Activated T-helper 17 cell treated with anti-CD3 and anti-CD28 coated beads, Interleukin-2, amount 50 U/mL, for 72 hours (primary cell): ENCODE data around the gene TRAT1. TPM values are rescaled to one million over a fixed set of nuclear protein-coding genes. Genes with fewer than 3 reads are reported as not detected.
"Not testable (repeated sequence)": the region's sequence is repeated elsewhere in the genome, so short reads cannot be mapped to it uniquely, and the experiment has no call there.

ENCODE experiments used
- ATAC-seq: fragments of 150-1000 bp; cut with Tn5 transposase; replicated peaks from 2 replicates; pipeline ENCODE4 v1.10.0; 2021; ENCODE audit warnings: mild to moderate bottlenecking, moderate library complexity
- H3K27ac Mint-ChIP-seq: one replicate; pipeline ENCODE4 v1.8.0; 2022; ENCODE audit warnings: mixed read lengths
- H3K27me3 Mint-ChIP-seq: one replicate; pipeline ENCODE4 v1.8.0; 2022; ENCODE audit warnings: mixed read lengths
- H3K36me3 Mint-ChIP-seq: one replicate; pipeline ENCODE4 v1.8.0; 2022; ENCODE audit warnings: low read depth, mild to moderate bottlenecking, mixed read lengths
- H3K4me1 Mint-ChIP-seq: one replicate; pipeline ENCODE4 v1.8.0; 2022; ENCODE audit warnings: mixed read lengths
- H3K4me3 Mint-ChIP-seq: one replicate; pipeline ENCODE4 v1.8.0; 2022; ENCODE audit warnings: mild to moderate bottlenecking, mixed read lengths
- H3K9me3 Mint-ChIP-seq: one replicate; pipeline ENCODE4 v1.8.0; 2022; ENCODE audit warnings: mixed read lengths
- total RNA-seq, 2 donors: library from RNA; stranded (reverse); gene quantifications; one replicate each; pipeline ENCODE4 v1.2.3, GENCODE V29; 2022

Gene TRAT1
- 10 to 100 TPM; 33.0 to 56.7 TPM for total RNA-seq

DNA sequence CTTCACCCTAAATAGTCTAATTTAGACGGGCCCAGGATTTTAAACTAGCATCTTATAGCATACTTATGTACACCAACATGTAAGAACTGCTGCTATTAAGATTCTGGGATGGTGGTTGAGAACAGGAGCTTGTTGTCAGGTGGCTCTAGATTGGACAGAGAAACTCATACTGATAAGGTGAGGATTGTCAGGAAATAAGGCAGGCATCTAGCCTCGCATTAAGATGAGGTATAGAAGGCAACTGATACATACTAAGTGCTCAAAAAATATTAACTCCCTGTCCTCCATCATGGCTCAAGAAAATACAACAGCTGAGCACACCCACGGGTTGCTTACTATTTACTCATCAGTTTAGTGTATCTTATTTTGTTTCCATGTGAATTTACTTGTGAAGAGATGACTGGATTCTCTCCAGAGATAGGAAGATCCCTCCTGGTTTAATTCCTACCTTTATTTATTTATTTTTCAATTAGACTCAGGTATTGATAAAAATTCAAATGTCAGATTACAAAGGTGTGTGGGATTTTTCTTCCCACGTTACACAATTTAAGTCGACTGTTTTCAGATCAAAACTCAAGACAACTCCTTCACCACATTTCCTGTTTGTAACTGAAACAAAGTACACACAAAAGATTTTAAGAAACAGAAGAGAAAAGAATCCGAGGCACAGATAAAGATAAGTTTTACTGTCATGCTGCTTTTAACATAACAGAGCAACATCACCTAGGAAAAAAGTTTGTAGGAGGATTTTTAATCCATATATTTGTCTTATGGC lies at the start of gene TRAT1:
TSS of gene TRAT1 (plus strand) at position 664 of the 775 bp plus-strand sequence. CDS start 142 bp downstream, outside the sequence.
- peak; percentile 42 for ATAC-seq
- no peaks in the 10 kb centered on the region for H3K27me3 Mint-ChIP-seq
- peak within 1 kb of the TSS; percentile 98 for H3K27ac Mint-ChIP-seq
- peaks cover 30% of the 10 kb centered on the region for H3K4me1 Mint-ChIP-seq
- no peaks in the 10 kb centered on the region for H3K9me3 Mint-ChIP-seq
- peaks cover 29% of the 10 kb centered on the region for H3K36me3 Mint-ChIP-seq
- peak within 1 kb of the TSS; percentile 91 for H3K4me3 Mint-ChIP-seq

- Mint-ChIP-seq H3K36me3 (no peaks in the 10 kb centered on the region), H3K4me1 (peaks cover 16% of the 10 kb centered on the region), H3K27me3 (no peaks in the 10 kb centered on the region), H3K9me3 (peaks cover 4% of the 10 kb centered on the region), H3K27ac (no peak overlapping the region), H3K4me3 (no peak overlapping the region)
- no peak for ATAC-seq
Observed at GRCh38 chr3:108775649-108776048, 46.9 kb upstream of the TRAT1 start.

DNA sequence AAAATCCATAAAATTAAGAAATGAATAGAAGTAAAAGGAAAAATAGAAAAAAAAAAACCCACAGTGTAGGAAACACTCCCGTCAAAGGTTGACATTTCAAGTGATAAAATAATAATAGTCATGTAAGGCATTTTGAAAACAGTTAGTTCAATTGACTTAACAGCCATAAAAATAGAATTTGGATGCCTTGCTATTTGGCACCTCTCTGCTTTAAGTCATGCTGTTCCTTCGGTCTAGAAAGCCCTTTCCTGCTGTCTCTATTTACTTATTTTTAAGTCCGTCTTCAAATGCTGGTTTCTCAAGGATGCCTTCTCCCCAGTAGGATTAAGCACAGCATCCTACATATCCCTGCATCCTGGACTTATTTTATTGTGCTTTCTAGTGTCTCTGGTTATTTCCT lies 43.1 kb upstream of the TRAT1 start:
- Mint-ChIP-seq H3K9me3 (peaks cover 4% of the 10 kb centered on the region), H3K4me3 (no peak overlapping the region), H3K4me1 (peaks cover 16% of the 10 kb centered on the region), H3K27me3 (no peaks in the 10 kb centered on the region), H3K27ac (no peak overlapping the region), H3K36me3 (no peaks in the 10 kb centered on the region)
- ATAC-seq = no peak

- ATAC-seq = peak; percentile 28
- Mint-ChIP-seq H3K27me3 (no peaks in the 10 kb centered on the region), H3K27ac (no peak overlapping the region), H3K9me3 (peaks cover 4% of the 10 kb centered on the region), H3K4me1 (peaks cover 16% of the 10 kb centered on the region), H3K36me3 (no peaks in the 10 kb centered on the region), H3K4me3 (no peak overlapping the region)
Observed at GRCh38 chr3:108780235-108780634, 42.4 kb upstream of the TRAT1 start.

- H3K27me3 Mint-ChIP-seq = no peaks in the 10 kb centered on the region
- no peak overlapping the region for H3K27ac Mint-ChIP-seq
- ATAC-seq = no peak
- no peak overlapping the region for H3K4me3 Mint-ChIP-seq
- no peaks in the 10 kb centered on the region for H3K9me3 Mint-ChIP-seq
- H3K36me3 Mint-ChIP-seq = no peaks in the 10 kb centered on the region
- no peaks in the 10 kb centered on the region for H3K4me1 Mint-ChIP-seq
Observed at GRCh38 chr3:108791473-108791872, 31.1 kb upstream of the TRAT1 start.

GRCh38 chr3:108804437-108804836 lies 18.1 kb upstream of the TRAT1 start:
- peaks cover 17% of the 10 kb centered on the region for H3K9me3 Mint-ChIP-seq
- no peak overlapping the region for H3K27ac Mint-ChIP-seq
- no peak overlapping the region for H3K4me3 Mint-ChIP-seq
- no peak for ATAC-seq
- H3K4me1 Mint-ChIP-seq = peaks cover 16% of the 10 kb centered on the region
- H3K36me3 Mint-ChIP-seq = no peaks in the 10 kb centered on the region
- no peaks in the 10 kb centered on the region for H3K27me3 Mint-ChIP-seq

DNA sequence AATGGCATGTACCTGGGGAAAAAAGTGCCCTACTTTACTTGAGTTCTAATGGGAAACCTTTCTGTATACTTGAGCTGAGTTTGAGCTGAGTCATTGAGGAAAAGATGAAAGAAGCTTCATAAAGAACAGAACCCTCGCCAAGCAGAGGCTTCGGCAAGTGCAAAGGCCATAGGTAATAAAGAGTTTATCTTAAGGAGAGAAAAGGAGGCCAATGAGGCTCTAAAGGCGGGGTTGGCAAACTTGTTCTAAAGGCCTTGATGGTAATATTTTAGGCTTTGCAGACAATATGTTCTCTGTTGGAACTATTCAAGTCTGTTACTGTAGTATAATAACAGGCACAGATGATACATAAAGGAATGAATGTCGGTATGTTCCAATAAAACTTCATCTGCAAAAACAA lies 17.6 kb upstream of the TRAT1 start:
- H3K36me3 Mint-ChIP-seq = no peaks in the 10 kb centered on the region
- ATAC-seq = no peak
- peaks cover 16% of the 10 kb centered on the region for H3K4me1 Mint-ChIP-seq
- peaks cover 17% of the 10 kb centered on the region for H3K9me3 Mint-ChIP-seq
- H3K27me3 Mint-ChIP-seq = no peaks in the 10 kb centered on the region
- H3K4me3 Mint-ChIP-seq = peak overlapping the region; percentile 55
- peak overlapping the region; percentile 83 for H3K27ac Mint-ChIP-seq

- H3K27me3 Mint-ChIP-seq = no peaks in the 10 kb centered on the region
- peak; percentile 94 for ATAC-seq
- H3K9me3 Mint-ChIP-seq = peaks cover 11% of the 10 kb centered on the region
- peak overlapping the region; percentile 83 for H3K27ac Mint-ChIP-seq
- H3K4me3 Mint-ChIP-seq = peak overlapping the region; percentile 55
- H3K4me1 Mint-ChIP-seq = peaks cover 16% of the 10 kb centered on the region
- no peaks in the 10 kb centered on the region for H3K36me3 Mint-ChIP-seq
Observed at GRCh38 chr3:108806316-108806715, 16.3 kb upstream of the TRAT1 start.

- H3K36me3 Mint-ChIP-seq = no peaks in the 10 kb centered on the region
- ATAC-seq = peak; percentile 88
- peaks cover 17% of the 10 kb centered on the region for H3K4me1 Mint-ChIP-seq
- H3K27me3 Mint-ChIP-seq = no peaks in the 10 kb centered on the region
- peak overlapping the region; percentile 74 for H3K4me3 Mint-ChIP-seq
- no peaks in the 10 kb centered on the region for H3K9me3 Mint-ChIP-seq
- peak overlapping the region; percentile 47 for H3K27ac Mint-ChIP-seq
Observed at GRCh38 chr3:108818404-108818803, 4.2 kb upstream of the TRAT1 start.

DNA sequence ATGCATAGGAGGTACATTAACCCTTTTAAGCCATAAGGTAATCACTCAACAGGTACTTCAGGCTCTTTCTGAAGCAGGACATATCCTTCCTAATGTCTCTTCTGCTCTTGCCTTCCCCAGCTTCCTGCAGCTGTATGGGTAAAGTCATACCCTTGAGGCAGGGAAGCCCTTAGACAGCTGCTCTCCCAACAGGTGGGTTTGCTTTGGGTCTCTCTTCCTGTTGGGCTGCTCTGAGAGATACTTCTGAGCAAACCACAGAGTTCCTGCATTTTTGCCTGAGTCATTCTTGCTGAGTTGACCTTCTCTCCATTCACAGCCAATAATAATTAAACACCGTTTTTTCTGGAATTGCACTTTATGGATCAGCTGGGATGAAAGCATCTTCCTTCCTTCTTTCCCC lies 2.0 kb upstream of the TRAT1 start:
- Mint-ChIP-seq H3K4me3 (peak overlapping the region; percentile 91), H3K36me3 (peaks cover 18% of the 10 kb centered on the region), H3K27ac (peak overlapping the region; percentile 88), H3K9me3 (no peaks in the 10 kb centered on the region), H3K27me3 (no peaks in the 10 kb centered on the region), H3K4me1 (peaks cover 23% of the 10 kb centered on the region)
- peak; percentile 20 for ATAC-seq

- H3K36me3 Mint-ChIP-seq = peaks cover 29% of the 10 kb centered on the region
- no peak for ATAC-seq
- peaks cover 35% of the 10 kb centered on the region for H3K4me1 Mint-ChIP-seq
- H3K27me3 Mint-ChIP-seq = no peaks in the 10 kb centered on the region
- H3K9me3 Mint-ChIP-seq = no peaks in the 10 kb centered on the region
- peak overlapping the region; percentile 88 for H3K27ac Mint-ChIP-seq
- peak overlapping the region; percentile 91 for H3K4me3 Mint-ChIP-seq
Observed at GRCh38 chr3:108823227-108823626, 641 bp downstream of the TRAT1 start.

- H3K4me1 Mint-ChIP-seq = peaks cover 34% of the 10 kb centered on the region
- peaks cover 29% of the 10 kb centered on the region for H3K36me3 Mint-ChIP-seq
- H3K4me3 Mint-ChIP-seq = peak overlapping the region; percentile 91
- not testable (repeated sequence) for ATAC-seq, H3K27me3 Mint-ChIP-seq, H3K9me3 Mint-ChIP-seq
- peak overlapping the region; percentile 98 for H3K27ac Mint-ChIP-seq
Observed at GRCh38 chr3:108823803-108824202, 1.2 kb downstream of the TRAT1 start.

GRCh38 chr3:108826309-108827187 lies 4.0 kb downstream of the TRAT1 start:
- H3K27ac Mint-ChIP-seq = peak overlapping the region; percentile 98

DNA sequence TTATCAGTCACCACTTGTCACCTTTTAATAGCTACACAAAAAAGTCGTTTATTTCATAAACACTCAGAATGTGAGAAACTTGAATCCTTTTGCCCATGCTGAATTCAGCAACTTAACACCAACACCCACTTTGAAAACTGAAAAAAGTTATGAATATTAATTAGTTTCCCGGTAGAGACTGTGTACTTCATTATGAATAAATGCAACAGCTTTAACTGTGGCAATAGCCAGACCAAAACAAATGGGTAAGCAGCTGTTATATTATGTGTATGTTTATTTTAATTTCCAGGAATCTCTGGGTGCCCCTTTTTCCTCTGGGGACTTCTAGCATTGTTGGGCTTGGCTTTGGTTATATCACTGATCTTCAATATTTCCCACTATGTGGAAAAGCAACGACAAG lies 7.8 kb downstream of the TRAT1 start:
- no peak for ATAC-seq
- no peaks in the 10 kb centered on the region for H3K9me3 Mint-ChIP-seq
- H3K27ac Mint-ChIP-seq = peak overlapping the region; percentile 98
- peaks cover 67% of the 10 kb centered on the region for H3K4me1 Mint-ChIP-seq
- peak overlapping the region; percentile 91 for H3K4me3 Mint-ChIP-seq
- H3K27me3 Mint-ChIP-seq = no peaks in the 10 kb centered on the region
- peaks cover 67% of the 10 kb centered on the region for H3K36me3 Mint-ChIP-seq

More at GRCh38 chr3:108826309-108827187, 4.0 kb downstream of the TRAT1 start:
- Mint-ChIP-seq H3K27me3 (no peaks in the 10 kb centered on the region), H3K4me1 (peaks cover 47% of the 10 kb centered on the region), H3K4me3 (peak overlapping the region; percentile 91), H3K36me3 (peaks cover 47% of the 10 kb centered on the region), H3K9me3 (no peaks in the 10 kb centered on the region)
- peak; percentile 17 for ATAC-seq
